SK-N-SH treated with all-trans-retinoic acid at 6 μM for 48 hours (cell line): ENCODE results near the gene PARVB.

Experiments
- OSR1 ChIP-seq: fragments of 250-450 bp; sonication (Bioruptor Pico); IDR thresholded peaks from 2 replicates; pipeline ENCODE4 v1.8.0; 2022; ENCODE audit warnings: moderate library complexity, mild to moderate bottlenecking, inconsistent platforms
- SNAI2 ChIP-seq: fragments of 250-450 bp; sonication (Bioruptor Pico); IDR thresholded peaks from 2 replicates; pipeline ENCODE4 v1.5.0; 2020; ENCODE audit warnings: mild to moderate bottlenecking, moderate library complexity
- TF ChIP-seq, protein P1 (sequence below): fragments of 250-450 bp; sonication (Bioruptor Pico); IDR thresholded peaks from 2 replicates; pipeline ENCODE4 v1.8.0; 2021; ENCODE audit warnings: low read depth, mild to moderate bottlenecking, moderate library complexity, borderline replicate concordance

DNA sequence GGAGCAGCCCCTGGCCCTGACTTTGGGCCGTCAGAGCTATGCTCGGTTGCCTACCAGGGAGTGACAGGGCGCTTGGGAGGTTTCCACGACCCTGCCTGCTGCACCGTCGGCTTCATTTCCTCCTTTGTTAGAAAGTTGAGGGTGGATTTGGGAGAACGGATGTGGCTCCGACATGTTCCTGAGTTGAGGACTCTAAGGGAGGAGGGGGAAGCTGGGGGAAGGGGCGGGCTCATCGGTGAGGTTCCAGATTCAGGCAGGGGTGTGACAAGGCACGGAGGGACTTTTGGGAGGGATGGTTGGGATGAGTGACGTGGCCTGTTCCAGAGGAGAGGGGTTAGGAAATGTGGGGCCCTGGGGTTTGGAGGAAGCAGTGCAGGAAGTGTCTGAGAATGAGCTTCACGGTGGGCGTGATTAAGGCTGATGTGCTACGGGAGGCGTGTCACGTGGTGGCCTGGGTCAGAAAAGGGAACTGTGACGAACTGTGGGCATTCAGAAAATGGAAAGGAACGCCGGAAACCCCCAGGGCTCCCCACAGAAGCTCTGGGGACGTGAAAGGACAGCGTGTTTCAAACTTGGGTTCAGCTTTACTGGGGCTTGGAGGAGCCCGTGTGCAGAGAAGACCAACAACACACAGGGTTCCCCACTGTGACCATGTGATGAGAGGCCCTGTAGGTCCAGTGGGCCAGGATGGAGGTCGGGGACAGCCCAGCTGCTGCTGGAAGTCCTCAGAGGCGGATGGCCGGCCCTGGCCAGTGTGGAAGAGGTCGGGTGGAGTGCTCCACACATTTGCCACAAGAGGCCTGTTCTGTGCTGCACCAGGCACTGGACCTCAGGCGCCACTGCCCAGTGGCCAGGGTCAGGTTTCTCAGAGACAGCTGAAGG is 2.8 kb downstream of the PARVB start:
- TF ChIP-seq, protein P1, sequence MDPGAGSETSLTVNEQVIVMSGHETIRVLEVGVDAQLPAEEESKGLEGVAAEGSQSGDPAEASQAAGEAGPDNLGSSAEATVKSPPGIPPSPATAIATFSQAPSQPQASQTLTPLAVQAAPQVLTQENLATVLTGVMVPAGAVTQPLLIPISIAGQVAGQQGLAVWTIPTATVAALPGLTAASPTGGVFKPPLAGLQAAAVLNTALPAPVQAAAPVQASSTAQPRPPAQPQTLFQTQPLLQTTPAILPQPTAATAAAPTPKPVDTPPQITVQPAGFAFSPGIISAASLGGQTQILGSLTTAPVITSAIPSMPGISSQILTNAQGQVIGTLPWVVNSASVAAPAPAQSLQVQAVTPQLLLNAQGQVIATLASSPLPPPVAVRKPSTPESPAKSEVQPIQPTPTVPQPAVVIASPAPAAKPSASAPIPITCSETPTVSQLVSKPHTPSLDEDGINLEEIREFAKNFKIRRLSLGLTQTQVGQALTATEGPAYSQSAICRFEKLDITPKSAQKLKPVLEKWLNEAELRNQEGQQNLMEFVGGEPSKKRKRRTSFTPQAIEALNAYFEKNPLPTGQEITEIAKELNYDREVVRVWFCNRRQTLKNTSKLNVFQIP: no peak
- TF ChIP-seq OSR1 (CRISPR knock-in tag) (no peak), SNAI2 (CRISPR knock-in tag) (no peak)
